GM06990 (cell line): ENCODE measurements around the gene TBC1D3B.

Experiments
- DNase-seq: peaks from one replicate; pipeline ENCODE4 v3.0.0-alpha.2; 2011; ENCODE audit not compliant: insufficient read length; ENCODE audit errors: extremely low read depth
- H3K27me3 ChIP-seq: replicated peaks from 2 replicates; pipeline ENCODE4 v1.6.0; 2011; ENCODE audit warnings: low read length; ENCODE audit not compliant: control insufficient read depth, insufficient read depth
- H3K36me3 ChIP-seq: 2 replicates; pipeline ENCODE4 v1.5.1; 2011; ENCODE audit warnings: low read length; ENCODE audit not compliant: control insufficient read depth, insufficient read depth
- H3K4me3 ChIP-seq: replicated peaks from 2 replicates; pipeline ENCODE4 v1.5.1; 2011; ENCODE audit warnings: low read depth, mild to moderate bottlenecking, control low read depth, low read length
- TF ChIP-seq, protein P1 (sequence below): IDR thresholded peaks from 2 replicates; pipeline ENCODE4 v1.5.1; 2011; ENCODE audit warnings: low read length, control low read depth, mild to moderate bottlenecking, inconsistent platforms; ENCODE audit not compliant: insufficient read depth, poor library complexity, severe bottlenecking

Gene TBC1D3B

DNA sequence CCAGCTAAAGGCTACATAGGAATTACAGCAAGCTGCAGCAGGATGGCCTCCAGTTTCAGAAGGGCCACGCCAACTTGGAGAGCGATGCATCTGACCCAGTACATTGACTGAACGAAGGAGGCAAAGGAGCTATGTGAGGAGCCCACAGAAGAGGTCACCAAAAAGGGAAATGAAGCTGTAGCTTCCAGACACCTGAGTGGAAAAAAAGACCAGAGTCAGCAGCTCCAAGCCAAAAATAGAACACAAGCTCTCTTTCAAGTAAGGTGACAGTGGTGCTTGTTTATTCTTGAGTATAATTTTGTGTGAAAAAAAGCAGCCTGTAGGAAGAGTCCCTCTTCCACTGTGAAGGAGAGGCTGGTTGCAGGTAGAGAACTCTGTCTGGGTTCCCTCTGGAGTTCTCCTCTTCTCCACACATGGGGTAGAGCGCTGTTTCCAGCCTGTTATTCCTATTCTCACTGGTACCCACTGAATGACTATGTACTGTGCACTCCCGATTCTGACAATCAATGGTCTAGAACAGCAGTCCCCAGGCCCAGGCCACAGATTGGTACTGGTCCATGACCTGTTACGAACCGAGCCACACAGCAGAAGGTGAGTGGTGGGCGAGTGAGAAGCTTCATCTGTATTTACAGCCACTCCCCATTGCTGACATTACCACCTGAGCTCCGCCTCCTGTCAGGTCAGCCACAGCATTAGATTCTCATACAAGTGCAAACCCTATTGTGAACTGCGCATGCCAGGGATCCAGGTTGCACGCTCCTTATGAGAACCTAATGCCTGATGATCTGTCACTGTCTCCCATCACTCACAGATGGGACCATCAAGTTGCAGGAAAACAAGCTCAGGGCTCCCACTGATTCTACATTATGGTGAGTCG, 57.7 kb downstream of the TBC1D3B start:
- Histone ChIP-seq H3K27me3 (no peaks in the 10 kb centered on the region), H3K36me3 (no peaks in the 10 kb centered on the region), H3K4me3 (no peak overlapping the region)
- TF ChIP-seq, protein P1, sequence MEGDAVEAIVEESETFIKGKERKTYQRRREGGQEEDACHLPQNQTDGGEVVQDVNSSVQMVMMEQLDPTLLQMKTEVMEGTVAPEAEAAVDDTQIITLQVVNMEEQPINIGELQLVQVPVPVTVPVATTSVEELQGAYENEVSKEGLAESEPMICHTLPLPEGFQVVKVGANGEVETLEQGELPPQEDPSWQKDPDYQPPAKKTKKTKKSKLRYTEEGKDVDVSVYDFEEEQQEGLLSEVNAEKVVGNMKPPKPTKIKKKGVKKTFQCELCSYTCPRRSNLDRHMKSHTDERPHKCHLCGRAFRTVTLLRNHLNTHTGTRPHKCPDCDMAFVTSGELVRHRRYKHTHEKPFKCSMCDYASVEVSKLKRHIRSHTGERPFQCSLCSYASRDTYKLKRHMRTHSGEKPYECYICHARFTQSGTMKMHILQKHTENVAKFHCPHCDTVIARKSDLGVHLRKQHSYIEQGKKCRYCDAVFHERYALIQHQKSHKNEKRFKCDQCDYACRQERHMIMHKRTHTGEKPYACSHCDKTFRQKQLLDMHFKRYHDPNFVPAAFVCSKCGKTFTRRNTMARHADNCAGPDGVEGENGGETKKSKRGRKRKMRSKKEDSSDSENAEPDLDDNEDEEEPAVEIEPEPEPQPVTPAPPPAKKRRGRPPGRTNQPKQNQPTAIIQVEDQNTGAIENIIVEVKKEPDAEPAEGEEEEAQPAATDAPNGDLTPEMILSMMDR: no peak
- no peak for DNase-seq

DNA sequence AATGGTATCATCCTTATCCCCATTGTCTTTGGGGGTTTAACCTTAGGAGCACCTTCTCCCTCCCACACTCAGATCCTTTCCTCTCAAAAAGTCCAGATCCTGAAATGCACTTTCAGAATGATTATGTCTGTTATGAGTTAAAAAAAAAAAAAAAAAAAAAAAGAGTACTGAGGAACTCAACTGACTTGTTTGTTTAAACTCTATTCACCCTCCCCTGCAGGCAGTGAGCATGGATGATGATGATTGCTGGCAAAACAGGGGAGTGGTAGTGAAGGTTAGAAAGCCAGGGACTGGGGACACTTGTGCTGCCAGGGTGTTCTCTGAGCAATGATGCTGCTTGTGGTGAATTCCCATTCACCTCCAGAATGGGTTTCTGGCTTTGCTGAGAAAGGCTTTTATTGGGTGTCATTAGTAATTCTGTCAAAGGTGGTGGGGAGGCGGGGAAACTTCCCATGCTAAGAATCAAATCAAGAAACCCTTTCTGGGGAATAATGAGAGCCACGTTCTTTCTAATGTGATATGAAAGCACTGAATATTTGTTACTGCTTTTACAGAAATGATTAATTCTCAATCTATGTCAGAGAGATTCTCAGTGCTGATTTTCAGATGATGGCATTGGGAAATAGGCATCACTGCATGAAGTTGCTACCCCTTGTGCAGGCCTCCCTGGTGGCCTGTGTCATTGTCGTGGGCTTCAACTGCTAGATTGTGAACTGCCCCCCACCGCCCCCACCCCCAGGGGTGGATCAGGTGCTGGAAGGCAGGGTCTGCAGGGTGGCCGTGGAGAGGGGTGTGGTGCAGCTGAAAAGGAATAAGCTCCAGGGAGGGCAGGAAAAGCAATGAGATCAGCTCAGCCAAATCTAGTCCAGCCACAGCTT, 58.7 kb downstream of the TBC1D3B start:
- TF ChIP-seq, protein P1: no peak
- DNase-seq: peak; percentile 44
- no peaks in the 10 kb centered on the region for H3K27me3 ChIP-seq
- no peaks in the 10 kb centered on the region for H3K36me3 ChIP-seq
- H3K4me3 ChIP-seq: no peak overlapping the region
